Panc1 (cell line): ENCODE data around the gene NANS. TPM values are rescaled to one million over a fixed set of nuclear protein-coding genes. Genes with fewer than 3 reads are reported as not detected.

ENCODE experiments used
- ATAC-seq: fragments of 200-7000 bp; cut with Tn5 transposase; 2 replicates; pipeline ENCODE4 v1.9.1; 2020; ENCODE audit warnings: mild to moderate bottlenecking, moderate library complexity
- BruUV-seq: library from RNA; stranded (reverse); fragments of 400-500 nt; replicated peaks from 2 replicates; lab custom pipeline; 2021; lab: Mats Ljungman, UMichigan
- CTCF ChIA-PET: fragments of 300-600 bp; sonication (Branson Sonifier 250); formaldehyde crosslinking; loops from one replicate; lab custom pipeline; 2022; ENCODE audit warnings: antibody characterized with exemption; lab: Charles Lee
- POLR2A ChIA-PET: fragments of 300-600 bp; sonication (Branson Sonifier 250); formaldehyde crosslinking; loops from one replicate; lab custom pipeline; 2022; ENCODE audit warnings: antibody characterized with exemption; lab: Charles Lee
- DNase-seq: peaks from one replicate; pipeline ENCODE4 v3.0.0-alpha.2; 2010; ENCODE audit warnings: low read depth, low spot score
- H3K27ac ChIP-seq: 2 replicates; pipeline ENCODE4 v1.5.1; 2011; ENCODE audit warnings: mild to moderate bottlenecking, low read length, inconsistent platforms
- H3K27me3 ChIP-seq: fragments of 200-500 bp; sonication (Bioruptor generic); 2 replicates; pipeline ENCODE4 v1.6.0; 2014; ENCODE audit warnings: low read length, inconsistent platforms; ENCODE audit not compliant: control insufficient read depth, insufficient read depth
- H3K36me3 ChIP-seq: fragments of 200-500 bp; sonication (Bioruptor generic); 2 replicates; pipeline ENCODE4 v1.5.1; 2014; ENCODE audit warnings: inconsistent platforms, mild to moderate bottlenecking, low read length, moderate library complexity; ENCODE audit not compliant: control insufficient read depth, insufficient read depth
- H3K4me1 ChIP-seq: 2 replicates; pipeline ENCODE4 v1.5.1; 2011; ENCODE audit warnings: inconsistent platforms, mild to moderate bottlenecking, low read length, moderate library complexity; ENCODE audit not compliant: control insufficient read depth, insufficient read depth
- H3K4me3 ChIP-seq, 2 experiments: 2 replicates each; pipeline ENCODE4 v1.5.1; 2011 to 2012; ENCODE audit warnings: low read depth in 2 of 2, low read length in 2 of 2, mild to moderate bottlenecking in 2 of 2, inconsistent platforms in 1 of 2, moderate library complexity in 1 of 2
- H3K9me3 ChIP-seq: fragments of 200-500 bp; sonication (Bioruptor generic); 2 replicates; pipeline ENCODE4 v1.5.1; 2014; ENCODE audit warnings: low read depth, mild to moderate bottlenecking, inconsistent platforms, low read length, moderate library complexity; ENCODE audit not compliant: control insufficient read depth, insufficient read depth
- POLR2AphosphoS5 ChIP-seq: IDR thresholded peaks from 2 replicates; pipeline ENCODE4 v1.6.1; 2012; ENCODE audit warnings: mild to moderate bottlenecking, low read depth, low read length, moderate library complexity
- REST ChIP-seq, 2 experiments: IDR thresholded peaks; 2 replicates each; pipeline ENCODE4 v1.6.1; 2011 to 2012; ENCODE audit warnings: low read depth in 2 of 2, control low read depth in 1 of 2, low read length in 1 of 2, mild to moderate bottlenecking in 1 of 2, moderate library complexity in 1 of 2; ENCODE audit not compliant: insufficient read depth in 1 of 2
- SIN3A ChIP-seq: IDR thresholded peaks from 2 replicates; pipeline ENCODE4 v1.6.1; 2012; ENCODE audit warnings: low read depth, mild to moderate bottlenecking, low read length, moderate library complexity, borderline replicate concordance; ENCODE audit not compliant: insufficient read depth
- TCF7L2 ChIP-seq: IDR thresholded peaks from 2 replicates; pipeline ENCODE4 v1.6.1; 2011; ENCODE audit warnings: mild to moderate bottlenecking, low read depth, low read length, inconsistent platforms
- in situ Hi-C: cut with HindIII; loops from 2 replicates; pipeline ENCODE4 v1.10.0; 2016; ENCODE audit warnings: low sequenced_read_pairs, low pct_unique_long_range_greater_than_20kb
- intact Hi-C: fragments of 100-400 bp; cut with micrococcal nuclease; formaldehyde crosslinking; loops from one replicate; pipeline ENCODE4 v1.10.0; 2022; ENCODE audit not compliant: unreplicated experiment
- total RNA-seq: library from RNA; stranded (reverse); gene quantifications from one replicate; pipeline ENCODE4 v1.2.1, GENCODE V29; 2021; ENCODE audit not compliant: unreplicated experiment
- TF ChIP-seq, protein P1 (sequence below): fragments of 450-650 bp; IDR thresholded peaks from 2 replicates; pipeline ENCODE4 v1.5.1; 2017; ENCODE audit warnings: mild to moderate bottlenecking

Gene NANS
- total RNA-seq, 1 experiment from 2014 or later, result 41.0 TPM

DNA sequence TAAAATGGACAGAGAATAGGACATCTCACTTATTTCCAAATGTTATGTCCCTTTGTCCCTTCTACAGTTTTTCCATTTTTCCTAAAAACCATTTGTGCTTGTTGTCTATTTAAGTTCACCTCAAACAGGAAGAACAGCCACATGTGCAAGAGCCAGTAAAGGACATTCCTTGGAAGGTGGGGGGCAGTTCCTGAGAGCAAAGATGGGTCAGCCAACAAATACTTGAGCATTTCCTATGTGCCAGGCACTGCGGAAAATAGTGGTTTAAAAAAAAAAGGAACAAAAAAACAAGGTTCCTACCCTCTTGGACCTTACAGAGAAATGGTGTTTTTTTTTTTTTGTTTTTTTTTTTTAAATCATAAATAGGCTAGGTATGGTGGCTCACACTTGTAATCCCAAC lies 46.6 kb upstream of the NANS start:
- Histone ChIP-seq H3K36me3 (peaks cover 41% of the 10 kb centered on the region), H3K27me3 (no peaks in the 10 kb centered on the region), H3K27ac (no peak overlapping the region), H3K4me3 (no peak overlapping the region), H3K4me1 (no peaks in the 10 kb centered on the region), H3K9me3 (no peaks in the 10 kb centered on the region)
- intact Hi-C loops (no loop called here), in situ Hi-C loops (no loop called here)
- POLR2A ChIA-PET, result no interaction called here
- no peak for DNase-seq
- BruUV-seq, result TSS peak; percentile 16
- TF ChIP-seq TCF7L2 (no peak), POLR2AphosphoS5 (no peak), SIN3A (no peak), REST (IDR thresholded peaks at IDR 0.05; ENCODE audit: insufficient read depth in 1 of 2, low read depth in 2 of 2, low read length in 1 of 2) (no peak)
- TF ChIP-seq, protein P1, sequence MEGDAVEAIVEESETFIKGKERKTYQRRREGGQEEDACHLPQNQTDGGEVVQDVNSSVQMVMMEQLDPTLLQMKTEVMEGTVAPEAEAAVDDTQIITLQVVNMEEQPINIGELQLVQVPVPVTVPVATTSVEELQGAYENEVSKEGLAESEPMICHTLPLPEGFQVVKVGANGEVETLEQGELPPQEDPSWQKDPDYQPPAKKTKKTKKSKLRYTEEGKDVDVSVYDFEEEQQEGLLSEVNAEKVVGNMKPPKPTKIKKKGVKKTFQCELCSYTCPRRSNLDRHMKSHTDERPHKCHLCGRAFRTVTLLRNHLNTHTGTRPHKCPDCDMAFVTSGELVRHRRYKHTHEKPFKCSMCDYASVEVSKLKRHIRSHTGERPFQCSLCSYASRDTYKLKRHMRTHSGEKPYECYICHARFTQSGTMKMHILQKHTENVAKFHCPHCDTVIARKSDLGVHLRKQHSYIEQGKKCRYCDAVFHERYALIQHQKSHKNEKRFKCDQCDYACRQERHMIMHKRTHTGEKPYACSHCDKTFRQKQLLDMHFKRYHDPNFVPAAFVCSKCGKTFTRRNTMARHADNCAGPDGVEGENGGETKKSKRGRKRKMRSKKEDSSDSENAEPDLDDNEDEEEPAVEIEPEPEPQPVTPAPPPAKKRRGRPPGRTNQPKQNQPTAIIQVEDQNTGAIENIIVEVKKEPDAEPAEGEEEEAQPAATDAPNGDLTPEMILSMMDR, result no peak
- no peak for ATAC-seq
- CTCF ChIA-PET, result no interaction called here

GRCh38 chr9:98010445-98010844 lies 46.1 kb upstream of the NANS start:
- no TSS peak for BruUV-seq
- CTCF ChIA-PET, result no interaction called here
- Histone ChIP-seq H3K36me3 (peaks cover 40% of the 10 kb centered on the region), H3K4me3 (no peak overlapping the region), H3K27ac (no peak overlapping the region), H3K27me3 (no peaks in the 10 kb centered on the region), H3K9me3 (no peaks in the 10 kb centered on the region), H3K4me1 (no peaks in the 10 kb centered on the region)
- in situ Hi-C loops (no loop called here), intact Hi-C loops (no loop called here)
- DNase-seq, result no peak
- ATAC-seq, result no peak
- POLR2A ChIA-PET, result no interaction called here
- TF ChIP-seq REST (IDR thresholded peaks at IDR 0.05; ENCODE audit: insufficient read depth in 1 of 2, low read depth in 2 of 2, low read length in 1 of 2) (no peak), SIN3A (no peak), POLR2AphosphoS5 (no peak), TCF7L2 (no peak)
- TF ChIP-seq, protein P1, result no peak
